BE2C (cell line): Measurements from ENCODE around the gene ZDHHC19.
"Not testable (repeated sequence)": the region's sequence is repeated elsewhere in the genome, so short reads cannot be mapped to it uniquely, and the experiment has no call there.

Experiments
- DNase-seq: peaks from one replicate; pipeline ENCODE4 v3.0.0-alpha.2; 2020
- H3K27me3 ChIP-seq: fragments of 250-450 bp; sonication (Bioruptor Pico); 2 replicates; pipeline ENCODE4 v1.5.1; 2020; ENCODE audit warnings: mild to moderate bottlenecking
- H3K36me3 ChIP-seq: fragments of 250-450 bp; sonication (Bioruptor Pico); 2 replicates; pipeline ENCODE4 v1.5.1; 2020; ENCODE audit warnings: mild to moderate bottlenecking
- H3K4me1 ChIP-seq: fragments of 250-450 bp; sonication (Bioruptor Pico); 2 replicates; pipeline ENCODE4 v1.5.1; 2020
- H3K4me3 ChIP-seq: 2 replicates; pipeline ENCODE4 v1.5.1; 2011; ENCODE audit warnings: low read depth, low read length
- H3K9me3 ChIP-seq: fragments of 250-450 bp; sonication (Bioruptor Pico); 2 replicates; pipeline ENCODE4 v1.5.1; 2020
- TF ChIP-seq, protein P1 (sequence below): IDR thresholded peaks from 2 replicates; pipeline ENCODE4 v1.5.1; 2012; ENCODE audit warnings: mild to moderate bottlenecking, low read depth, low read length

The ZDHHC19 gene

DNA sequence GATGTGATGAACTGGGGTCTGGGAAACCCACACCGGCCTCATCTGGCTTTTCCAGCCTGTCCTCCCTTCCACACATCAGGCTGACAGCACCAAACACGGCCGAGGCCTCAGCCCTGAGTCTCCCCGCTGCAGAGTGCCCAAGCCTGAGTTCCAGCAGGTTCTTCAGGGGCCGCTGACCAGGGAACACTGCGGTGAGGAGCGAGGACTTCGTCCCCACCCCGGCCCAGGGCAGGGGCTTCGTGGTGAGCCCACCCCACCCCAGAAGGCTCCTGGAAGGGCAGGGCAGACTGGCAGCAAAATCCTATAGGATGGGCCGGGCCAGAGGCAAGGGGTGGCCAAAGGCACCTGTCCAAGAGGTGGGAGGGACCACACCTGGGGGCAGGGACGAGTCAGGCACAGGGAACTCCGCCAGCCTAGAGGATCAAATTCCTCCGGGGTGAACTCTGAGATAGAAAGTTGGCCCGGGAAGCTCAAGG lies 4.9 kb upstream of the ZDHHC19 start, which contains the start of gene SLC51A:
Gene SLC51A, plus strand, starts transcription at position 446 of the 476 bp plus-strand sequence. CDS start 179 bp downstream, outside the sequence.
- Histone ChIP-seq H3K9me3 (no peaks in the 10 kb centered on the region), H3K4me3 (no peak within 1 kb of the TSS), H3K4me1 (no peaks in the 10 kb centered on the region), H3K36me3 (no peaks in the 10 kb centered on the region), H3K27me3 (no peaks in the 10 kb centered on the region)
- no peak for DNase-seq
- TF ChIP-seq, protein P1, sequence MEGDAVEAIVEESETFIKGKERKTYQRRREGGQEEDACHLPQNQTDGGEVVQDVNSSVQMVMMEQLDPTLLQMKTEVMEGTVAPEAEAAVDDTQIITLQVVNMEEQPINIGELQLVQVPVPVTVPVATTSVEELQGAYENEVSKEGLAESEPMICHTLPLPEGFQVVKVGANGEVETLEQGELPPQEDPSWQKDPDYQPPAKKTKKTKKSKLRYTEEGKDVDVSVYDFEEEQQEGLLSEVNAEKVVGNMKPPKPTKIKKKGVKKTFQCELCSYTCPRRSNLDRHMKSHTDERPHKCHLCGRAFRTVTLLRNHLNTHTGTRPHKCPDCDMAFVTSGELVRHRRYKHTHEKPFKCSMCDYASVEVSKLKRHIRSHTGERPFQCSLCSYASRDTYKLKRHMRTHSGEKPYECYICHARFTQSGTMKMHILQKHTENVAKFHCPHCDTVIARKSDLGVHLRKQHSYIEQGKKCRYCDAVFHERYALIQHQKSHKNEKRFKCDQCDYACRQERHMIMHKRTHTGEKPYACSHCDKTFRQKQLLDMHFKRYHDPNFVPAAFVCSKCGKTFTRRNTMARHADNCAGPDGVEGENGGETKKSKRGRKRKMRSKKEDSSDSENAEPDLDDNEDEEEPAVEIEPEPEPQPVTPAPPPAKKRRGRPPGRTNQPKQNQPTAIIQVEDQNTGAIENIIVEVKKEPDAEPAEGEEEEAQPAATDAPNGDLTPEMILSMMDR = no peak

DNA sequence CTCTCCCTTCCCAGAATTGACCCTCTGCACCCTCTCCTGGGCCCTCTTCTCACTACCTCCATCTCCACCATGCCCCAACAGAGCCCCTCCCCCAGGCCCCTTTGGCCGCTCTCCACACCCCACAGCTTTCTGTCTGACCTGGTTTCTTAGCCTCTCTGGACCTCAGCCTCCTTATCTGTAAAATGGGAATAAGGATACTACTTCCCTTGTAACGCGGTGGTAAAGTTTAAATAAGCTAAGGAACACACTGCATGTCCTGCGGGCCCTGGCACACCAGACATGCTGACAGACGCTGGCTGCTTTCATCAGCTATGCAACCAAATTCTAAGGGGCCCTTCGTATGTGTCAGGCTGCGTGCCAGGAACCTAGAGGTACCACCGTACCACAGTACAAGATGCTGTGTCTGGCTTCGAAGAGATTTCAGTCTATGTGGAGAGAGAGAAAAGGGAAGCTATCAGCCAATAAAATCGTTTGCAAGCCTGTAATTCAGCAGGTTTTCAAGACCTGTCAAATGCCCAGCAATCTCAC lies 4.4 kb upstream of the ZDHHC19 start:
- TF ChIP-seq, protein P1 = no peak
- Histone ChIP-seq H3K4me1 (no peaks in the 10 kb centered on the region), H3K4me3 (no peak overlapping the region), H3K36me3 (no peaks in the 10 kb centered on the region), H3K27me3 (no peaks in the 10 kb centered on the region), H3K9me3 (no peaks in the 10 kb centered on the region)
- no peak for DNase-seq

DNA sequence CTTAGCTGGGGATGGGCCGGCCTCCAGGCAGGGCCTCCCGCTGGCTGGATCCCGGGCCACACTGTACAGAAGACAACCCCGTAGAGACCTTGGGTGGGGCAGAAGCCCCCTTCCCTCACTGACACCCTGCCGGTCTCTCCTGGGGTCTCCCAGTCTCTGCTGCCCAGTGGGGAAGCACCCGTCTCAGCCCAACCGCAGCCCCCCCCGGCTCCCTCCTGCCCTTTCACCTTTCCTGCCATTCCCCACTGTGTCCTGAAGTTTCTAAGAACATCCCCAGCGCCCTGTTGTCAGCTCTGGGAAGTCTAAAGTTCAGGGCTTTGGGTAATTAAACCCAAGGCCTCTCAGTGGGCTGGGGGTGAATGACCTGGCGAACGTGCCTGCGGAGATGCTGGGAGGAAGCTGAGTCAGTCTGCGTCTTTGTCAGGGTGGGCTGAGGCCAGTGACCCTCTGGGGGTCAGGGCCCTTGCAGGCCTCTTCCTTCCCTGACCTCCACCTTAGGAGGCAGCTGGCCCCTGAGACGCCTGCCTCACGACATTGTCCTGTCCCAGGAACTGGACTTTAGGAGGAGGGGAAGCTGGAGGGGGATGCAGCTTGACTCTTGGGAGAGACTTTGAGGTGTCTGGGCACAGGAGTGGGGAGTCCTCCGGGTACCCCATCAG lies 3.7 kb upstream of the ZDHHC19 start:
- H3K9me3 ChIP-seq = no peaks in the 10 kb centered on the region
- H3K27me3 ChIP-seq = no peaks in the 10 kb centered on the region
- TF ChIP-seq, protein P1 = no peak

DNA sequence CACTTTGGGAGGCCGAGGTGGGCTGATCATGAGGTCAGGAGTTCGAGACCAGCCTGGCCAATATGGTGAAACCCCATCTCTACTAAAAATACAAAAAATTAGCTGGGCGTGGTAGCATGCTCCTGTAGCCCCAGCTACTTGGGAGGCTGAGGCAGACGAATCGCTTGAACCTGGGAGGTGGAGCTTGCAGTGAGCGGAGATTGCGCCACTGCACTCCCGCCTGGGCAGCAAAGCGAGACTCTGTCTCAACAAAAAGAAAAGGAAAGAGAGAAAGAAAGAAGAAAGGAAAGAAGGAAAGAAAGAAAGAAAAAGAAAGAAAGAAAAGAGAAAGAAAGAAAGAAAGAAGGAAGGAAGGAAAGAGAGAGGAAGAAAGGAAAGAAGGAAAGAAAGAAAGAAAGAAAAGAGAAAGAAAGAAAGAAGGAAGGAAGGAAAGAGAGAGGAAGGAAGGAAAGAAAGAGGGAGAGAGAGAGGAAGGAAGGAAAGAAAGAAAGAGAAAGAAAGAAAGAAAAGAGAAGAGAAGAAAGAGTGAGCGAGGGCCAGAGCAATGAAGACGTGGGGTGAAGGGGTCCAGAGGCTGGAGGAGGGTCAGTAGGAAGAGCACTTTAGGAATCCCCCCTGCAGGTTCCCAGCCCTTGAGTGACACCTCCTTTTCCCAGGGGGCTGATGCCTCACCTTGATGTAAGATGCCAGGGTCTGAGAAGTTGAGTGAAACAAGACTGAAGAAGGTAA lies 1.1 kb downstream of the ZDHHC19 start:
- not testable (repeated sequence) for H3K36me3 ChIP-seq, H3K27me3 ChIP-seq, H3K4me3 ChIP-seq, H3K9me3 ChIP-seq, H3K4me1 ChIP-seq, DNase-seq

More for the DNA sequence above, 3.7 kb upstream of the ZDHHC19 start:
- Histone ChIP-seq H3K4me1 (no peaks in the 10 kb centered on the region), H3K4me3 (no peak overlapping the region), H3K36me3 (no peaks in the 10 kb centered on the region)
- DNase-seq = no peak

DNA sequence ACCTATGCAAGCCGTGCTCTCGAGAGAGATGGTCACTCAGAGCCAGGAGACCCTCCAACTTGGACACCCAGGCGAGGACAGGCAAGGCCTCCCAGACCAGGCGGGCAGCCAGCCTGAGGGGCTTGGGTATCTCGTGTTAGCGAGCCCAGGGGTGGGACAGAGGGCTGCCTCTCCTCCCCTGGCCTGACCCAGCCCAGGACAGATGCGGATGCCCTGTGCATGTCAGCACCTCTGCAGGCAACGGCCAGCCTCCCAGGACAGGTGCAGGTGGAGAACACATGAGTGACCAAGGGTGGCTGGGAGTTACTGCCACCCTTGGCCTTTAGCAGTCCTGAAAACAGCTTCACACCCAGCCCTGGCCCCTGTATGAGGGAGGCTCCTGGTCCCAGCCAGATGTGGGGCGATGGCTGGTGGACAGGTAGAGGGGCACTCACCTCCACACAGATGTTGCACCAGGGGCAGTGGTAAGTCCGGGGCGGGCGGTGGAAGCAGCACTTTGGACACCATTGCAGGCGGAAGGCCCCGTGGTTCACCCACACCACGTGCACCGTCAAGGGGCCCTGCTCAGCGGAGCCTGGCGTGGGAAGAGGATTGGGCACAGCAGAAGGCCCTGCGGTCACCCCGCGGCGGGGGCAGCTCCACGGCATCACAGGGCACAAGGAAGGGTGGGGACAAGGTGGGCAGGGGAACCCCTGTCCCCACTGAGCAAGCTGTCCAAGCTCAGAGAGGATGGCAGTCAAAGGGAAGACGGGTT lies 2.1 kb downstream of the ZDHHC19 start:
- TF ChIP-seq, protein P1 = no peak
- H3K9me3 ChIP-seq = no peaks in the 10 kb centered on the region
- no peak overlapping the region for H3K4me3 ChIP-seq
- DNase-seq = no peak
- no peaks in the 10 kb centered on the region for H3K4me1 ChIP-seq
- H3K27me3 ChIP-seq = no peaks in the 10 kb centered on the region
- no peaks in the 10 kb centered on the region for H3K36me3 ChIP-seq

DNA sequence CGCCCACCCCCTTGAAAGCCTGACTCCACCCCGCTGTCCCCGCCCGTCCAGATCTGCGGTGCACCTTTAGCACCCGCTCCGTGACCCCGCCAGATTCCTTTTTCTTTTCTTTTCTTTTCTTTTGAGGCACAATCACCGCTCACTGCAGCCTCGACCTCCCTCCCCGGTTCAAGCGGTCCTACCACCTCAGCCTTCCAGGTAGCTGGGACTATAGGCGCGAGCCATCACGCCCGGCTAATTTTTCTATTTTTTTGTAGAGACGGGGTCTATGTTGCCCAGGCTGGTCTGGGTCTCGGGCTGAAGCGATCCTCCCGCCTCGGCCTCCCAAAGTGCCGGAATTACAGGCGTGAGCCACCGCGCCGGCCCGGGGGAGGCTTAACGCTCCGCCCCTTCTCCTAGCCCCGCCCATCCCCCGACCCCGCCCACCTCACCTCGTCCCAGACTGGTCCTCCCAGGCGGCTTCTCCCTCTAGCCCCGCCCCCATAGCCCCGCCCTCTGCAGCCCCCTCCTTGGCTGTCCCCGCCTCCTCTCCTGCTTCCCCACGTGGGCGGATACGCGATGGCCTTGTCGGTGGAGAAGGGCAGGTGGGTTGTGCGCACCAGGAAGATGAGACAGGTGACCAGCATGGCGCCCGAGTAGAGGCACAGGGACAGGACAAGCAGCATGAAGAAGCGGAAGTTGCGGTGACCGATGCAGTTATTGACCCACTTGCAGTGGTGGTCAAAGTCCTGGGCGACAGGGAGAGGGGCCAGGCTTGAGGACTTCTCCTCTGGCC lies 3.2 kb downstream of the ZDHHC19 start:
- TF ChIP-seq, protein P1 = no peak
- no peaks in the 10 kb centered on the region for H3K27me3 ChIP-seq
- DNase-seq = peak; percentile 70
- H3K9me3 ChIP-seq = no peaks in the 10 kb centered on the region
- no peak overlapping the region for H3K4me3 ChIP-seq
- H3K36me3 ChIP-seq = no peaks in the 10 kb centered on the region
- no peaks in the 10 kb centered on the region for H3K4me1 ChIP-seq
